ENCODE results near the gene PRRT3. TPM values are rescaled to one million over a fixed set of nuclear protein-coding genes. Genes with fewer than 3 reads are reported as not detected.
"Not testable (repeated sequence)": the region's sequence is repeated elsewhere in the genome, so short reads cannot be mapped to it uniquely, and the experiment has no call there.

The PRRT3 gene
- total RNA-seq, 1 donor from 2014 or later: 3.5 TPM

DNA sequence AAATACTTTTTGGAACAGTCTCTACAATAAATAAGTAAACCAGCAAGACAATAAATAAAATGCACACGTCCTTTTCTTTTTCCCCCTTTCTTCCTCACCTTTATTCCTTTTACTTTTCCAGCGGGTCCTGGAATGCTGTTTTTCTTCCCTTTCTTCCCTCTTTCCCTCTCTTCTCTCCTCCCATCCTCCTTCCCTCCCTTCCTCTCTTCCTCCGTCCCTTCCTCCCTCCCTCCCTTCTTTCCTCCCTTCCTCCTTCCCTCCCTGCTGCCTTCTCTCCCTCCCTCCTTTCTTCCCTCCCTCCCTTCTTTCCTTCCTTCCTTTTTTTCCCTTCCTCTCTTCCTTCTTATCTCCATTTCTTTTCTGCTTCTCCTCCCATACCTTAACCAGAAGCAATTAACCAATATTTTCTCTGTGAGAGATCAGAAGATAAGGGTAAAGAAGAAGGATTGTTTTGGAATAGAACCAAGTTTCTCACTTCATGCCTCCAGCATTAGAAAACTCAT lies 52.9 kb downstream of the PRRT3 start:
- DNase-seq (ENCODE audit: low spot score): no peak

- no peak for DNase-seq (ENCODE audit: low spot score)
These were observed 53.6 kb downstream of the PRRT3 start for GRCh38 chr3:9898467-9899241.

- DNase-seq (ENCODE audit: low spot score): no peak
These were observed 54.5 kb downstream of the PRRT3 start for GRCh38 chr3:9897408-9898372.

- DNase-seq (ENCODE audit: low spot score): not testable (repeated sequence)
These were observed 55.3 kb downstream of the PRRT3 start for GRCh38 chr3:9896755-9897407.

DNA sequence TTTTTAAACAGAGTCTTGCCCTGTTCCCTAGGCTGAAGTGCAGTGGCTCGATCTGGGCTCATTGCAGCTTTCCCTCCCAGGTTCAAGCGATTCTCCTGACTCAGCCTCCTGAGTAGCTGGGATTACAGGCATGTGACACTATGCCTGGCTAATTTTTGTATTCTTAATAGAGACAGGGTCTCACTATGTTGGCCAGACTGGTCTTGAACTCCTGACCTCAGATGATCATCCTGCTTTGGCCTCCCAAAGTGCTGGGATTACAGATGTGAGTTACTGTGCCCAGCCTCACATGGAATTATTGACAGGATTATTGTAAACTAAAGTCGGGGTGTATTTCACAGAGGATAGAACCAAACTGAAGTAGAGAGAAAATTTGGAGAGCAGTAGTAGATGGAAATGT lies 56.5 kb downstream of the PRRT3 start:
- not testable (repeated sequence) for DNase-seq (ENCODE audit: low spot score)

Other genes with a start within 250 kb of the PRRT3 start
- 0.29 TPM for gene CPNE9, start 248.6 kb downstream of the PRRT3 start, total RNA-seq
- 18.6 TPM for gene BRPF1, start 220.7 kb downstream of the PRRT3 start, total RNA-seq
- gene OGG1, start 202.5 kb downstream of the PRRT3 start, total RNA-seq: 25.3 TPM
- gene CAMK1, start 182.5 kb downstream of the PRRT3 start, total RNA-seq: 24.3 TPM
- 54.6 TPM for gene TADA3, start 159.9 kb downstream of the PRRT3 start, total RNA-seq
- gene ARPC4, start 159.3 kb downstream of the PRRT3 start, total RNA-seq: 166 TPM
- gene TTLL3, start 142.1 kb downstream of the PRRT3 start, total RNA-seq: 98.3 TPM
- 33.9 TPM for gene RPUSD3, start 108.4 kb downstream of the PRRT3 start, total RNA-seq
- 1.1 TPM for gene CIDEC, start 72.2 kb downstream of the PRRT3 start, total RNA-seq
- gene JAGN1, start 61.8 kb downstream of the PRRT3 start, total RNA-seq: 26.6 TPM
- gene IL17RE, start 49.6 kb downstream of the PRRT3 start, total RNA-seq: 11.9 TPM
- 34.0 TPM for gene IL17RC, start 35.3 kb downstream of the PRRT3 start, total RNA-seq
- gene CRELD1, start 18.6 kb downstream of the PRRT3 start, total RNA-seq: 37.0 TPM
- gene EMC3, start 34.4 kb upstream of the PRRT3 start, total RNA-seq: 63.1 TPM
- 7.9 TPM for gene FANCD2, start 74.0 kb upstream of the PRRT3 start, total RNA-seq
- gene FANCD2OS, start 155.8 kb upstream of the PRRT3 start, total RNA-seq: not detected
- gene BRK1, start 163.3 kb upstream of the PRRT3 start, total RNA-seq: 158 TPM
- gene VHL, start 189.4 kb upstream of the PRRT3 start, total RNA-seq: 55.3 TPM
- 20.3 TPM for gene IRAK2, start 212.5 kb upstream of the PRRT3 start, total RNA-seq